WTC11 (cell line): ENCODE measurements around the gene FGF12.

Source experiments
- CTCF ChIP-seq: fragments of 200-600 bp; IDR thresholded peaks from 2 replicates; pipeline ENCODE4 v1.8.0; 2022; ENCODE audit warnings: antibody characterized with exemption
- TP53 ChIP-seq: sonication (generic); formaldehyde crosslinking; IDR thresholded peaks from 2 replicates; pipeline ENCODE4 v1.8.1; 2023; ENCODE audit warnings: mild to moderate bottlenecking, missing genetic modification reagents
- ZBTB43 ChIP-seq: sonication (generic); formaldehyde crosslinking; IDR thresholded peaks from 2 replicates; pipeline ENCODE4 v1.8.1; 2023; ENCODE audit warnings: mild to moderate bottlenecking, missing genetic modification reagents

DNA sequence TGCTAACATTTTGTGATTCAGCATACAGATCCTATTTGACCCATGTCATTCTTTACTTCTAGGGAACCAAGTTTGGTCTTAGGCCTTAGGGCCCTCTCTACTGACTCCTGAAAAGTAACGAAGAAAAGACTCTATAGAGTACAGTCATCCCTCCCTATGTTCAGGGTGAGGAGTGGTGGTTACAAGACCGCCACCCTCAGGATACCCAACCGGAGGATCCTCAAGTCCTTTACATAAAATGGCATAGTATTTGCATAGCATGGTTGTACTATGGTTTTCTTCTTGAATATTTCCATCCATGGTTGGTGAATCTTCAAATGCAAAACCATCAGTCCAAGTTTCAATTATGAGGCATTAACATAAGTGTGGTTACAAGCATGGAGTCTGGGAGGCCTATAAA is 327.6 kb downstream of the FGF12 start:
- TF ChIP-seq TP53 (no peak), CTCF (no peak), ZBTB43 (CRISPR knock-in tag) (no peak)
